T-helper 2 cell treated with Interferon-gamma antibody and Interleukin-4, amounts not matched to agents 100 ng/mL and 5 ng/mL, for 36 hours (primary cell): ENCODE data around the gene YPEL1. TPM values are rescaled to one million over a fixed set of nuclear protein-coding genes. Genes with fewer than 3 reads are reported as not detected.
"Not testable (repeated sequence)": the region's sequence is repeated elsewhere in the genome, so short reads cannot be mapped to it uniquely, and the experiment has no call there.

ENCODE experiments used
- intact Hi-C: fragments of 100-400 bp; cut with micrococcal nuclease; formaldehyde crosslinking; loops from one replicate; pipeline ENCODE4 v1.15.1; 2023
- total RNA-seq: library from RNA; stranded (reverse); gene quantifications from 2 replicates; pipeline ENCODE4 v1.2.3, GENCODE V29; 2022

The YPEL1 gene
- total RNA-seq, 1 donor from 2014 or later = 3.8 TPM

- intact Hi-C loops = no loop called here
Observed at GRCh38 chr22:21753374-21754111, 17.9 kb upstream of the YPEL1 start.

- intact Hi-C loops = no loop called here
Observed at GRCh38 chr22:21752276-21752675, 16.7 kb upstream of the YPEL1 start.

- intact Hi-C loops = no loop called here
Observed at GRCh38 chr22:21745948-21746347, 10.4 kb upstream of the YPEL1 start.

GRCh38 chr22:21744917-21745316 is 9.3 kb upstream of the YPEL1 start:
- intact Hi-C loops = not testable (repeated sequence)

- intact Hi-C loops = no loop called here
Observed at GRCh38 chr22:21741790-21742189, 6.2 kb upstream of the YPEL1 start.

GRCh38 chr22:21741059-21741458 is 5.5 kb upstream of the YPEL1 start:
- intact Hi-C loops = no loop called here

GRCh38 chr22:21739828-21740377 is 4.3 kb upstream of the YPEL1 start:
- intact Hi-C loops = loop anchor here (5.0 to 10.0 kb wide), 2 partner anchors 98 to 125 kb away; partner anchors contain the start of genes MAPK1 and SDF2L1

- intact Hi-C loops = loop anchor here (5.0 to 10.0 kb wide), 2 partner anchors 97 to 126 kb away; partner anchors contain the start of genes MAPK1 and SDF2L1
Observed at GRCh38 chr22:21738966-21739365, 3.4 kb upstream of the YPEL1 start.

- intact Hi-C loops = loop anchor here (5.0 to 10.0 kb wide), 2 partner anchors 96 to 127 kb away; partner anchors contain the start of genes MAPK1 and SDF2L1
Observed at GRCh38 chr22:21738081-21738480, 2.5 kb upstream of the YPEL1 start.

- intact Hi-C loops = loop anchor here (5.0 to 10.0 kb wide), 2 partner anchors 95 to 128 kb away; partner anchors contain the start of genes MAPK1 and SDF2L1
Observed at GRCh38 chr22:21736948-21737347, 1.4 kb upstream of the YPEL1 start.

GRCh38 chr22:21736084-21736642 is 569 bp upstream of the YPEL1 start:
- intact Hi-C loops = loop anchor here (5.0 to 10.0 kb wide), 2 partner anchors 94 to 129 kb away; partner anchors contain the start of genes MAPK1 and SDF2L1

- intact Hi-C loops = loop anchor here (1.0 to 10.0 kb wide), 3 partner anchors 77 to 130 kb away; partner anchors contain the start of genes MAPK1 and SDF2L1
Observed at GRCh38 chr22:21734540-21735199, 924 bp downstream of the YPEL1 start.

- intact Hi-C loops = loop anchor here (10.0 kb wide), 1 partner anchor 133 kb away; the partner anchor contains the start of gene MAPK1
Observed at GRCh38 chr22:21731503-21731902, 4.1 kb downstream of the YPEL1 start.

- intact Hi-C loops = loop anchor here (10.0 kb wide), 1 partner anchor 134 kb away; the partner anchor contains the start of gene MAPK1
Observed at GRCh38 chr22:21730535-21731308, 4.9 kb downstream of the YPEL1 start.

- intact Hi-C loops = not testable (repeated sequence)
Observed at GRCh38 chr22:21729184-21729583, 6.4 kb downstream of the YPEL1 start.

- intact Hi-C loops = no loop called here
Observed at GRCh38 chr22:21728270-21728669, 7.3 kb downstream of the YPEL1 start.

- intact Hi-C loops = no loop called here
Observed at GRCh38 chr22:21727768-21728167, 7.8 kb downstream of the YPEL1 start.

GRCh38 chr22:21727159-21727558 is 8.4 kb downstream of the YPEL1 start:
- intact Hi-C loops = no loop called here

GRCh38 chr22:21726650-21727049 is 8.9 kb downstream of the YPEL1 start:
- intact Hi-C loops = no loop called here

GRCh38 chr22:21725956-21726649 is 9.5 kb downstream of the YPEL1 start:
- intact Hi-C loops = no loop called here
